Stimulated activated CD4-positive, alpha-beta T cell treated with anti-CD3 and anti-CD28 coated beads, Interleukin-12 subunit alpha, Interleukin-12 subunit beta, amount 100 ng/mL, for 24 hours (primary cell): ENCODE measurements around the gene AQP1.

ENCODE experiments used
- DNase-seq, 2 experiments: peaks; one replicate each; pipeline ENCODE4 v3.0.0-alpha.2; 2020; ENCODE audit warnings: low read depth in 2 of 2

Gene AQP1

GRCh38 chr7:30921540-30922401 lies 10.1 kb downstream of the AQP1 start:
- DNase-seq, result no peak

- no peak for DNase-seq
Measured at GRCh38 chr7:30922596-30922995, 10.9 kb downstream of the AQP1 start.

DNA sequence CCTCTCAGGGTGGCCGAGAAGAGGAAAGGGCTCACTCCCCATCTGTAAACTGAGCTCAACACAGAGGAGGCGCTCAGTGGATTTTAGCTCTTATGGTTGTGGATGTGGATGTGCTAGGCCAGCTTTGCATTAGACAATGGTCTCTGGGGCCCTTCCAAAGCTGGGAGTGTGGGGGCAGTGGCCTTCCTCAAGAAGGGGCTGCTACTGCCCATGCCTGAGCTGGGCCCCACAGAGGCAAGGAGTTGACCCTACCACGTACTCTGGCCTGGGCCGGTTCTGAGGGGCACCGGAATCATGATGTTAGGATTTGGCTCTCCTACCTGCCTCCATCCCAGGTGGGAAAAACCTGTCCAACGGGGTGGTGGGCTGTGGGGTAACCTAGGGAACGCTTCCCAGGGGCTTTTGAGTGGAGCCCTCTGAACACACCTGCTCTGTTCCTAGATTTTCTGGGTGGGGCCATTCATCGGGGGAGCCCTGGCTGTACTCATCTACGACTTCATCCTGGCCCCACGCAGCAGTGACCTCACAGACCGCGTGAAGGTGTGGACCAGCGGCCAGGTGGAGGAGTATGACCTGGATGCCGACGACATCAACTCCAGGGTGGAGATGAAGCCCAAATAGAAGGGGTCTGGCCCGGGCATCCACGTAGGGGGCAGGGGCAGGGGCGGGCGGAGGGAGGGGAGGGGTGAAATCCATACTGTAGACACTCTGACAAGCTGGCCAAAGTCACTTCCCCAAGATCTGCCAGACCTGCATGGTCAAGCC lies 11.5 kb downstream of the AQP1 start:
- DNase-seq, result no peak

GRCh38 chr7:30923774-30924413 lies 12.2 kb downstream of the AQP1 start:
- no peak for DNase-seq

DNA sequence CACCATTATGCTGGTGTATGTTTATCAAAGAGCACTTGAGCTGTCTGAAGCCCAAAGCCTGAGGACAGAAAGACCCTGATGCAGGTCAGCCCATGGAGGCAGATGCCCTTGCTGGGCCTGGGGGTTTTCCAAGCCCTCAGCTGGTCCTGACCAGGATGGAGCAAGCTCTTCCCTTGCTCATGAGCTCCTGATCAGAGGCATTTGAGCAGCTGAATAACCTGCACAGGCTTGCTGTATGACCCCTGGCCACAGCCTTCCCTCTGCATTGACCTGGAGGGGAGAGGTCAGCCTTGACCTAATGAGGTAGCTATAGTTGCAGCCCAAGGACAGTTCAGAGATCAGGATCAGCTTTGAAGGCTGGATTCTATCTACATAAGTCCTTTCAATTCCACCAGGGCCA lies 13.0 kb downstream of the AQP1 start:
- no peak for DNase-seq

DNA sequence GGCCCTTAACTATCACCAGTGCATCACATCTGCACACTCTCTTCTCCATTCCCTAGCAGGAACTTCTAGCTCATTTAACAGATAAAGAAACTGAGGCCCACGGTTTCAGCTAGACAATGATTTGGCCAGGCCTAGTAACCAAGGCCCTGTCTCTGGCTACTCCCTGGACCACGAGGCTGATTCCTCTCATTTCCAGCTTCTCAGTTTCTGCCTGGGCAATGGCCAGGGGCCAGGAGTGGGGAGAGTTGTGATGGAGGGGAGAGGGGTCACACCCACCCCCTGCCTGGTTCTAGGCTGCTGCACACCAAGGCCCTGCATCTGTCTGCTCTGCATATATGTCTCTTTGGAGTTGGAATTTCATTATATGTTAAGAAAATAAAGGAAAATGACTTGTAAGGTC lies 13.5 kb downstream of the AQP1 start:
- no peak for DNase-seq

DNA sequence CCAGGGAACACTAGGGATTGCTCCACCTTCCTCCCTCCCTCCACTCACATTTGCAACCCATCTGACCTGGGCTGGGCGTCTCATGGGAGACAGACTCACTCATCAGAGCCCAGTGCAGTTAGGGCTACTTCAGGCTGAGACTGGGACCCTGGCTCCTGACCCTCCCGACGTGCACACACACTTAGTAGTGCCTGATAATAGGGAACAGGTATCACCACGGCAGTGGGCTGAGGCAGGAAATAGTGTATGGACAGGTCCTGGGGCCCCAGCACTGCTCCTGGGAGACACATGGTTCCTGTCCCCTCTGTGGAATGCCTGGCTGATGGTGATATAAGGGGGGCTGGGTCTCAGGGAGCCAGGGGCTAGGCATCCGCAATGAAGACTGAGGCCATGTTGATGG lies 14.3 kb downstream of the AQP1 start:
- no peak for DNase-seq

DNA sequence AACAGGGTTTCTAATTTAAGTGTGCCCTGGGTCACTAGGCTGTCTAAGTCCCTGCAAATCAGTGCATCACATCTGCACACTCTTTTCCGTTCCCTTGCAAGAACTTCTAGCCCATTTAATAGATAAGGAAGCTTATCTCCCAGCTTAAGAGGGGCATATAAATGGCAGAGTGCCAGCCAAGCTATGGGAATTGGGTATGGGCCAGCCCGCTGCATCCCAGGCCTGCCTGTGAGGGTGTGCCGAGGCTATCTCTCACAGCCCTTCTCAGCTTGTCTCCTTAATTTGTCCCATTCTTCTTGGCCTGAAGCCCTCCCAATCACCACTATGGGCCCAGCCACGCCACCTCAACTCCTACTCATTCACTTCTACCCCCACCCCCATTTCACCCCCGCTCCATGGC lies 14.7 kb downstream of the AQP1 start:
- DNase-seq, result no peak

GRCh38 chr7:30927040-30927439 lies 15.4 kb downstream of the AQP1 start:
- no peak for DNase-seq

DNA sequence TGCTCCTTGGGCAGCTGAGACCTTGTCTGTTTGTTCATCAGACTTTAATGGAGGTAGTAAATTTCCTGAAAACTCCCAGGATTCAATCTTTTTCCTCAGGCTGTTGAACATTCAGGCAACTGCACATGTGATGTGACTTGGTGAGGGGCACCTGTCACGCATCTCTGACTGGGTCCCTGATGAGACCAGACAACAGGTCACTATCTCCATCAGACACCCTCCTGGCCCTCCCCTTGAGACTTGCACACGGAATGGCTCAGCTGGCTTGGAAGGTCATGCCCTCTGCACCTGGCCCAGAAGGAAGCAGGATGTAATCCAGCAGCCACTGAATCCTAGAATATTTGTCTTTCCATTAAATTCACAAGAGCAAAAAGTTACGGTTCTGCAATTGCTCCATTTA lies 15.9 kb downstream of the AQP1 start:
- DNase-seq, result no peak

GRCh38 chr7:30928254-30928872 lies 16.7 kb downstream of the AQP1 start:
- DNase-seq, result no peak

DNA sequence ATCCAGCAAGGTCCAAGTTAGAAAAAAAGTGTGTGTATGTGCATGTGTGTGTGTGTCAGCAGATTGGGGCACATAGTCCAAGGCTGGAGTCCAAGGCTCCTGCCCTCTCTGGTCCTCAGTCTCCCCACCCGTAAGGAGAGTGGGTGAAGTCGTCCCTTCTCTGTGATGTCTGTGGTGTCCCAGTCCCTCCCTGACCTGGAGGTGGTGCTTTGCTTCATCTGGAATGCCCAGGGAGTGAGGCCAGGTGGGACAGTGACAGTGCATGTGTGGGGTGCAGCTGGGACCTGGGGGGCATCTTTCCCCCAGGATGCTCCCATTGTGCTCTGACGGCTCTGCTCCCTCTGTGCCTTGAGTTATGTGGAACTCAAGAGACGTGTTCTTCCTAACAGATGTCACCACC lies 18.0 kb downstream of the AQP1 start:
- DNase-seq, result no peak

DNA sequence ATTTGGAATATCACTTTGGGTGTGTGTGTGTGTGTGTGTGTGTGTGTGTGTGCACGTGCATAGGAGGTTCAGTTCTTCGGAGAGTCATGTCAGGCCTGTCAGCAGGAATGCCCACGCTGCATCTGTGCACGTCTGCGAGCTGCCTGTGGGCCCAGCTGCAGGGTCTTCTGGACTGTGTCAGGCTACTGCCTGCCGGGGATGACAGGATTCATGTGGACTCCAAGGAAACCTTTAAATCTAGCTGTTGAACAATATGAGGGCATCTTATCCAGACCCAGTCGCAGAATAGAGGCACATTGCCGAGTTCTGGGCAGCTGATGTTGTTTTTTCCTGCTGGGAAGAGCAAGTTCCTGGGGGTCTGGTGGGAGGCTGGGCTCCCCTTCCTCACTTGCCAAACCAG lies 19.0 kb downstream of the AQP1 start:
- DNase-seq, result no peak

DNA sequence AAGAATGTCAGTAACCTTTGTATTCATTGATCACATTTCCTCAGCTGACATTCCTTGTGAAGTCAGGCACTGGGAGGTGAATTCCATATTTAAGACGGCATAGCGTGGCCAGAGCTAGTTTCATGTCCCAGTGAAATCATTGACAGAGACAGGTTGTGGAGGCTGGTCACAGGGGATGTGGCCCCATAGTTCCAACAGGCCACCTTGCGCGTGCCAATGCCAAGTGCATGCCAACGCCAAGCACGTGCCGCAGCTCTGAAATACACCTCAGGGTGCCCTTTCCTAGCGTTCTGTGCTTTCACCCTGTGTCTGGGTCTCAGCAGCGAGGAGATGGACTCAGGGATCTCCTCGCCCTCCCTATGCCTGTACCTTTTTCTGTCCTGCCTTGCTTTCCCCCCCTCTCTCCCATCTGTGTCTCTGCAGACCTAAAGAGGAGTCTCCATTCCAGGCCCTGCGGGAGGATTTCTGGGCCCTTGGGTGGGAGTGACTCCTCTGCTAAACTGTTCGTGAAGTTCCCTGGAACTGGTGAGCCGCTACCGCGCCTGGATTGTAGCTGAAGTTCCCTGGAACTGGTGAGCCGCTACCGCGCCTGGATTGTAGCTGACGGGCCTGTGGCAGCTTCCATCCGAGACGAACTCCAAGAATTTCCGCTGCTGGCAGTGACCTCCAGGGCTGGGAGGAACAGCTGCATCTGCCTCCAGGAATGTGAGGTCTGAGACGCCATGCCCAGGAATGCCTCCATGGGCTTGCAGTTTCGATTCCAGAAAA lies 19.7 kb downstream of the AQP1 start:
- DNase-seq, result no peak

DNA sequence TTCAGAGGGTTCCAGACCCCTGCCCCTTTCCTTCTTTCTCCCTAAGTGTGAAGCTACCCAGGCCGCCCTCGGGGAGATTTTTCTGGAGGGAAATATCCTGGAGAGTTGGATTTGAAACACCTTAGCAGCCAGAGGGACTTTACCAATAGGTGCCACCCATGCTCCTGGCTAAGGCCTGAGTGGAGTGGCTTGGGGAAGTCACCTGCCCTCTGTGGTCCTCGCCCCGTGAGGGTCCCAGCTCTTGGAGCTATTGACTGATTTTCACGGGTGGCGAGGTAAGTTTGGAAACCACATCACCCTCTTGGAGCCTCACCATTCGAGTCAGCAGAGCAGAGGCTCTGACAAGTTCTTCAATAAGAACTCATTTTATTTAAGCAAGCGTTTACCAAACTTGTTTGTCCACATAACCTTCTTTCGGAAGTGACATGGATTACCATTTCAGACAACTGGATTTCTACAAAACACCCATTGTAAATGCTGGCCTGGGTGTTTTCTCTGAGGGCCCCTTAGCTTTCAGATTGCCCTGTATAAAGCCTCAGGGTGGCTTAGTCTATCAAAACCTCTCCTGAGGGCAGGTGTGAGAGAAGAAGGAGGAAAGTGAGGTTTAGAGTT lies 20.4 kb downstream of the AQP1 start:
- DNase-seq, result no peak

DNA sequence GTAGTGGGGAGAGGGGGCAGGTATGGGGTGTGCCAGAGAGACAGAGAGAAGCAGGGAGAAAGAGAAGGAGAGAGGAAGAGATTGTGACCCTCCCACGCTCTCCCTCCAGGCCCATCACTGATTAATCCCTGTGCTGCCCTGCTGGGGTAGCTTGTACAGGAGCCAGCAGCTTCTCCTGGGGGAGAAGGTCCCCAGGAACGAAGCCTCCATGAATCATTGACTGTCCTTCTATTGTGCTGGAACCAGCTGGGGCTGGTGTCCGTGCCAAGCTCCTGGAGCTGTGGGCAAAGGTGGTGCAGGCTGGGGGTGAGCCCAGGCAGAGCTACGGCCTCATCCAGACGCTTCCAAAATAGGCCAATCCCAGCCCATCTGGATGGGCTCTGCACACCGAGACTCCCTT lies 20.9 kb downstream of the AQP1 start:
- DNase-seq, result no peak

- DNase-seq, result no peak
Measured at GRCh38 chr7:30933124-30933974, 21.7 kb downstream of the AQP1 start.

GRCh38 chr7:30934225-30934624 lies 22.6 kb downstream of the AQP1 start:
- DNase-seq, result no peak

- DNase-seq, result no peak
Measured at GRCh38 chr7:30934732-30935568, 23.3 kb downstream of the AQP1 start.
